Cardiac fibroblast (primary cell): ENCODE measurements around the gene MC4R.

Experiments used
- DNase-seq, 2 donors: peaks; one replicate each; pipeline versions ENCODE4 v3.0.0 to v3.0.0-alpha.2; 2010; ENCODE audit warnings: low read depth in 2 of 2
- H3K4me3 ChIP-seq, 2 donors: replicated peaks in 1 of 2; 1 replicate in 1 of 2; 2 replicates in 1 of 2; pipeline ENCODE4 v1.5.1; 2011; ENCODE audit warnings: low read depth in 2 of 2, low read length in 2 of 2, mild to moderate bottlenecking in 2 of 2, moderate library complexity in 1 of 2
- CTCF ChIP-seq: IDR thresholded peaks from one replicate; pipeline ENCODE4 v1.5.1; 2011; ENCODE audit warnings: low read depth, mild to moderate bottlenecking, low read length, inconsistent platforms

MC4R gene

GRCh38 chr18:60339018-60339417 lies 33.6 kb downstream of the MC4R start:
- no peak for DNase-seq
- no peak overlapping the region for H3K4me3 ChIP-seq
- TF ChIP-seq CTCF = no peak

- DNase-seq = no peak
- no peak for TF ChIP-seq CTCF
- no peak overlapping the region for H3K4me3 ChIP-seq
Observed at GRCh38 chr18:60331890-60332289, 40.7 kb downstream of the MC4R start.

GRCh38 chr18:60329131-60329530 lies 43.4 kb downstream of the MC4R start:
- TF ChIP-seq CTCF = no peak
- H3K4me3 ChIP-seq = no peak overlapping the region
- DNase-seq = no peak

GRCh38 chr18:60327880-60328279 lies 44.7 kb downstream of the MC4R start:
- no peak overlapping the region for H3K4me3 ChIP-seq
- no peak for DNase-seq
- TF ChIP-seq CTCF = no peak

GRCh38 chr18:60322591-60322990 lies 50.0 kb downstream of the MC4R start:
- TF ChIP-seq CTCF = no peak
- no peak for DNase-seq
- no peak overlapping the region for H3K4me3 ChIP-seq
